ENCODE measurements around the gene ACAP1.

ACAP1 gene

DNA sequence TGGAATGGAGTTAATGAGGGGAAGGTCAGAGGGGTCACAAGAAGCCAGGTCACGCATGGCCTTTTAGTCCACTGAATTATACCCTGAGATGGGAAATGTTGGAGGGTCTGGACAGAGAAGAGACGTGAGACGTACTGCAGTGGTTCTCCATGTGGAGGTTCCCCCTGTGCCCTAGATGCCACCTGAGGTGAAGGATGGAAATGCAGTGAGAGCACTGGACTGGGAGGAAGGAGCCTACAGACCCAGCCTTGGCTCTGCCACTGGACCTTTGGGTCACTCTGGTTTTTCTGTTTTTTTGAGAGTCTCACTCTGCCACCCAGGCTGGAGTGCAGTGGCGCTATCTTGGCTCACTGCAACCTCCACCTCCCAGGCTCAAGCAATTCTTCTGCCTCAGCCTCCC lies 59.8 kb downstream of the ACAP1 start:
- Histone ChIP-seq H3K4me2 (ENCODE audit: low read length) (no peak overlapping the region), H2AFZ (ENCODE audit: low read depth, low read length) (no peak overlapping the region), H3K4me1 (ENCODE audit: low read length) (peaks cover 7% of the 10 kb centered on the region; the same call in 1 of the 2 replicates), H3K27ac (ENCODE audit: low read length) (no peak overlapping the region), H3K4me3 (ENCODE audit: low read length) (no peak overlapping the region), H4K20me1 (ENCODE audit: insufficient read depth, low read length) (no peaks in the 10 kb centered on the region), H3K36me3 (replicated peaks; ENCODE audit: low read depth, low read length) (no peaks in the 10 kb centered on the region), H3K9me3 (ENCODE audit: insufficient read depth, low read length) (no peaks in the 10 kb centered on the region), H3K79me2 (ENCODE audit: low read length) (no peaks in the 10 kb centered on the region), H3K9ac (ENCODE audit: low read length) (no peak overlapping the region), H3K27me3 (ENCODE audit: low read depth, low read length) (no peaks in the 10 kb centered on the region)
- TF ChIP-seq, protein P1, sequence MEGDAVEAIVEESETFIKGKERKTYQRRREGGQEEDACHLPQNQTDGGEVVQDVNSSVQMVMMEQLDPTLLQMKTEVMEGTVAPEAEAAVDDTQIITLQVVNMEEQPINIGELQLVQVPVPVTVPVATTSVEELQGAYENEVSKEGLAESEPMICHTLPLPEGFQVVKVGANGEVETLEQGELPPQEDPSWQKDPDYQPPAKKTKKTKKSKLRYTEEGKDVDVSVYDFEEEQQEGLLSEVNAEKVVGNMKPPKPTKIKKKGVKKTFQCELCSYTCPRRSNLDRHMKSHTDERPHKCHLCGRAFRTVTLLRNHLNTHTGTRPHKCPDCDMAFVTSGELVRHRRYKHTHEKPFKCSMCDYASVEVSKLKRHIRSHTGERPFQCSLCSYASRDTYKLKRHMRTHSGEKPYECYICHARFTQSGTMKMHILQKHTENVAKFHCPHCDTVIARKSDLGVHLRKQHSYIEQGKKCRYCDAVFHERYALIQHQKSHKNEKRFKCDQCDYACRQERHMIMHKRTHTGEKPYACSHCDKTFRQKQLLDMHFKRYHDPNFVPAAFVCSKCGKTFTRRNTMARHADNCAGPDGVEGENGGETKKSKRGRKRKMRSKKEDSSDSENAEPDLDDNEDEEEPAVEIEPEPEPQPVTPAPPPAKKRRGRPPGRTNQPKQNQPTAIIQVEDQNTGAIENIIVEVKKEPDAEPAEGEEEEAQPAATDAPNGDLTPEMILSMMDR (IDR thresholded peaks at IDR 0.05; ENCODE audit: low read depth, low read length), result no peak
- TF ChIP-seq EZH2phosphoT487 (IDR thresholded peaks at IDR 0.05; ENCODE audit: low read depth), result no peak

DNA sequence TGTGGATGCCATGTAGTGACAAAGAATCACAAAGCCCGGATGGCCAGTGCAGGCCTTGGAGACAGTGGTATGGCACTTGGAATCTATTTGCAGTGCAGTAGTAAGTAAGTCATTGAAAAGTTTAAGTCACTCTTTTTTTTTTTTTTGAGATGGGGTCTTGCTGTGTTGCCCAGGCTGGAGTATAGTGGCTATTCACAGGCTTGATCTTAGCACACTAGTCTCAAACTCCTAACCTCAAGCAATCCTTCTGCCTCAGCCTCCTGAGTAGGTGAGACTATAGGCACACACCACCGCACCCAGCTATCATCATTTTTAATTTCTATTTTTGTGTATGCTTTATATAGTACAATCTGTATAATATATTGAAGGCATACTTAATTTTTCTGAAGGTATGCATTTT lies 62.3 kb downstream of the ACAP1 start:
- Histone ChIP-seq H3K9me3 (ENCODE audit: insufficient read depth, low read length) (no peaks in the 10 kb centered on the region), H3K79me2 (ENCODE audit: low read length) (no peaks in the 10 kb centered on the region), H3K4me3 (ENCODE audit: low read length) (no peak overlapping the region), H3K9ac (ENCODE audit: low read length) (no peak overlapping the region), H3K27me3 (ENCODE audit: low read depth, low read length) (no peaks in the 10 kb centered on the region), H2AFZ (ENCODE audit: low read depth, low read length) (no peak overlapping the region), H4K20me1 (ENCODE audit: insufficient read depth, low read length) (no peaks in the 10 kb centered on the region), H3K36me3 (replicated peaks; ENCODE audit: low read depth, low read length) (no peaks in the 10 kb centered on the region), H3K4me2 (ENCODE audit: low read length) (no peak overlapping the region), H3K27ac (ENCODE audit: low read length) (no peak overlapping the region), H3K4me1 (ENCODE audit: low read length) (peaks cover 8% of the 10 kb centered on the region)
- TF ChIP-seq, protein P1 (IDR thresholded peaks at IDR 0.05; ENCODE audit: low read depth, low read length), result no peak
- no peak for TF ChIP-seq EZH2phosphoT487 (IDR thresholded peaks at IDR 0.05; ENCODE audit: low read depth)
